Stomach smooth muscle (tissue), 2 donors: Measurements from ENCODE around the gene NMNAT1.
"Not testable (repeated sequence)": the region's sequence is repeated elsewhere in the genome, so short reads cannot be mapped to it uniquely, and the experiment has no call there.

Source experiments
- H3K27ac ChIP-seq: one replicate; pipeline ENCODE4 v1.7.0; 2013; ENCODE audit warnings: mild to moderate bottlenecking, low read length, inconsistent platforms
- H3K27me3 ChIP-seq, 2 donors: one replicate each; pipeline ENCODE4 v1.7.0; 2013; ENCODE audit warnings: low read length in 2 of 2; ENCODE audit not compliant: insufficient read depth in 2 of 2, control insufficient read depth in 1 of 2
- H3K36me3 ChIP-seq, 2 donors: one replicate each; pipeline ENCODE4 v1.7.0; 2013; ENCODE audit warnings: low read length in 2 of 2; ENCODE audit not compliant: control insufficient read depth in 2 of 2, insufficient read depth in 2 of 2
- H3K4me1 ChIP-seq: one replicate; pipeline ENCODE4 v1.7.0; 2013; ENCODE audit warnings: low read length; ENCODE audit not compliant: control insufficient read depth, insufficient read depth
- H3K4me3 ChIP-seq, 2 donors: one replicate each; pipeline ENCODE4 v1.7.0; 2013; ENCODE audit warnings: low read length in 2 of 2
- H3K9ac ChIP-seq, 2 donors: one replicate each; pipeline ENCODE4 v1.7.0; 2013; ENCODE audit warnings: low read length in 2 of 2, mild to moderate bottlenecking in 1 of 2
- H3K9me3 ChIP-seq, 2 donors: one replicate each; pipeline ENCODE4 v1.7.0; 2013; ENCODE audit warnings: low read length in 2 of 2; ENCODE audit not compliant: control insufficient read depth in 2 of 2
- donor health status: healthy.
- donor health status: Pancreatic carcinoma.

Gene NMNAT1

GRCh38 chr1:9907441-9907840, 35.8 kb upstream of the NMNAT1 start:
- Histone ChIP-seq H3K36me3 (no peaks in the 10 kb centered on the region), H3K4me1 (peaks cover 20% of the 10 kb centered on the region)

GRCh38 chr1:9908871-9909233, 34.4 kb upstream of the NMNAT1 start:
- Histone ChIP-seq H3K36me3 (no peaks in the 10 kb centered on the region), H3K9me3 (no peaks in the 10 kb centered on the region), H3K9ac (peak overlapping the region; percentile 79 to 83), H3K27ac (no peak overlapping the region), H3K4me3 (peak overlapping the region; percentile 78 to 86), H3K4me1 (peaks cover 19% of the 10 kb centered on the region), H3K27me3 (no peaks in the 10 kb centered on the region)

More at GRCh38 chr1:9907441-9907840, 35.8 kb upstream of the NMNAT1 start:
- no peaks in the 10 kb centered on the region for H3K27me3 ChIP-seq
- no peak overlapping the region for H3K4me3 ChIP-seq
- H3K9me3 ChIP-seq: no peaks in the 10 kb centered on the region
- H3K9ac ChIP-seq: no peak overlapping the region
- H3K27ac ChIP-seq: no peak overlapping the region

- Histone ChIP-seq H3K36me3 (no peaks in the 10 kb centered on the region), H3K4me1 (peaks cover 19% of the 10 kb centered on the region), H3K4me3 (peak overlapping the region; percentile 78 to 86), H3K27ac (no peak overlapping the region), H3K9me3 (no peaks in the 10 kb centered on the region), H3K9ac (peak overlapping the region; percentile 79 to 83), H3K27me3 (no peaks in the 10 kb centered on the region)
Measured at GRCh38 chr1:9909234-9910046, 33.8 kb upstream of the NMNAT1 start.

GRCh38 chr1:9910076-9910422, 33.2 kb upstream of the NMNAT1 start, which contains the start of gene CTNNBIP1:
Gene CTNNBIP1 (minus strand): TSS chr1:9910269. CDS start chr1:9872064, 38,205 bp downstream.
- peak within 1 kb of the TSS; percentile 98 for H3K27ac ChIP-seq
- H3K4me1 ChIP-seq: peaks cover 19% of the 10 kb centered on the region
- no peaks in the 10 kb centered on the region for H3K9me3 ChIP-seq
- H3K27me3 ChIP-seq: no peaks in the 10 kb centered on the region
- peak within 1 kb of the TSS; percentile 83 to 87 for H3K4me3 ChIP-seq
- H3K9ac ChIP-seq: peak within 1 kb of the TSS; percentile 94 to 97
- no peaks in the 10 kb centered on the region for H3K36me3 ChIP-seq

GRCh38 chr1:9910423-9911178, 32.7 kb upstream of the NMNAT1 start:
- H3K4me3 ChIP-seq: peak overlapping the region; percentile 83 to 87
- peak overlapping the region; percentile 94 to 97 for H3K9ac ChIP-seq
- H3K4me1 ChIP-seq: peaks cover 19% of the 10 kb centered on the region
- H3K36me3 ChIP-seq: no peaks in the 10 kb centered on the region
- peak overlapping the region; percentile 98 for H3K27ac ChIP-seq
- H3K27me3 ChIP-seq: no peaks in the 10 kb centered on the region
- H3K9me3 ChIP-seq: no peaks in the 10 kb centered on the region

GRCh38 chr1:9912264-9912936, 30.9 kb upstream of the NMNAT1 start:
- no peaks in the 10 kb centered on the region for H3K9me3 ChIP-seq
- H3K27me3 ChIP-seq: no peaks in the 10 kb centered on the region
- H3K9ac ChIP-seq: peak overlapping the region in 1 of 2 donors; percentile 47
- no peak overlapping the region for H3K4me3 ChIP-seq
- peaks cover 19% of the 10 kb centered on the region for H3K4me1 ChIP-seq
- no peaks in the 10 kb centered on the region for H3K36me3 ChIP-seq
- no peak overlapping the region for H3K27ac ChIP-seq

GRCh38 chr1:9914610-9914937, 28.7 kb upstream of the NMNAT1 start:
- Histone ChIP-seq H3K27ac (no peak overlapping the region), H3K9me3 (no peaks in the 10 kb centered on the region), H3K4me3 (no peak overlapping the region), H3K27me3 (no peaks in the 10 kb centered on the region), H3K9ac (no peak overlapping the region), H3K4me1 (peaks cover 8% of the 10 kb centered on the region), H3K36me3 (no peaks in the 10 kb centered on the region)

- H3K27ac ChIP-seq: no peak overlapping the region
- no peak overlapping the region for H3K4me3 ChIP-seq
- H3K4me1 ChIP-seq: peaks cover under 1% of the 10 kb centered on the region
- no peaks in the 10 kb centered on the region for H3K9me3 ChIP-seq
- no peaks in the 10 kb centered on the region for H3K27me3 ChIP-seq
- H3K36me3 ChIP-seq: no peaks in the 10 kb centered on the region
- no peak overlapping the region for H3K9ac ChIP-seq
Measured at GRCh38 chr1:9916452-9916851, 26.8 kb upstream of the NMNAT1 start.

- H3K4me1 ChIP-seq, H3K36me3 ChIP-seq: not testable (repeated sequence)
Measured at GRCh38 chr1:9917495-9917894, 25.8 kb upstream of the NMNAT1 start.

GRCh38 chr1:9917901-9918300, 25.4 kb upstream of the NMNAT1 start:
- Histone ChIP-seq H3K36me3 (no peaks in the 10 kb centered on the region), H3K27me3 (no peaks in the 10 kb centered on the region), H3K4me3 (no peak overlapping the region), H3K9me3 (no peaks in the 10 kb centered on the region), H3K27ac (no peak overlapping the region), H3K4me1 (no peaks in the 10 kb centered on the region), H3K9ac (no peak overlapping the region)

More at GRCh38 chr1:9917495-9917894, 25.8 kb upstream of the NMNAT1 start:
- H3K9me3 ChIP-seq, H3K9ac ChIP-seq, H3K27ac ChIP-seq, H3K4me3 ChIP-seq, H3K27me3 ChIP-seq: not testable (repeated sequence)
